SHP77 treated with DMSO at 0.1 percent for 48 hours (cell line): ENCODE data around the gene ZNF835.

Experiments used
- DNase-seq: peaks from one replicate; lab custom pipeline; 2025; lab: John Stamatoyannopoulos, UW

ZNF835 gene

GRCh38 chr19:56661248-56661647, 10.3 kb downstream of the ZNF835 start:
- DNase-seq: no peak

- no peak for DNase-seq
These were observed 11.0 kb downstream of the ZNF835 start for GRCh38 chr19:56660381-56661107.

GRCh38 chr19:56654151-56654550, 17.4 kb downstream of the ZNF835 start:
- DNase-seq: no peak

DNA sequence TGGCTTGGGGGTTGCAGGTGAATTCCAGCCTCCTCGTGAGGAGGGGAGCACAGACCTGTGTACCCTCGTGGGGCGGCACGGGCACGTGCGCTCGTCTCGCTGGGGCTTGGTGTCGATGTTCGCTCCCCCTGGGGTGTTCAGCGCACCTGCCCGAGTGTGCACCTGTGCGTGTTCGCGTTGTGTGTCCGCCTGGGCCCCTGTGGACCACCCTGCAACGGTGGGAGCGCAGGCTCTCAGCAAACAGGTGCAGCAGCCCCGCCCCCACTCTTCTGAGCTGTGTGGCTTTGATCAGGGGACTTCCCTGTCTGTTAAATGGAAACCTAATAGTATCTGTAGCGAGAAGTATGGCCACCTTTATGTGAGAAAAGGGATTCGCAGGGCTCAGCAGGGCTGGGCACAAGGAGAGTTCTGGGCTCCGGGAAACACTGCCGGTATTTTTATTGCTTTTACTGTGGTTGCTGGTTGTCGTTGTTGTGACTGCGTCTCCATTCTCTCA, 28.0 kb downstream of the ZNF835 start:
- DNase-seq: no peak

GRCh38 chr19:56642711-56643459, 28.7 kb downstream of the ZNF835 start, which contains the start of gene SMIM17:
TSS of gene SMIM17 (plus strand) at chr19:56643159. CDS start at chr19:56645668, 2,509 bp downstream.
- no peak for DNase-seq

GRCh38 chr19:56639217-56639616, 32.3 kb downstream of the ZNF835 start:
- DNase-seq: no peak

DNA sequence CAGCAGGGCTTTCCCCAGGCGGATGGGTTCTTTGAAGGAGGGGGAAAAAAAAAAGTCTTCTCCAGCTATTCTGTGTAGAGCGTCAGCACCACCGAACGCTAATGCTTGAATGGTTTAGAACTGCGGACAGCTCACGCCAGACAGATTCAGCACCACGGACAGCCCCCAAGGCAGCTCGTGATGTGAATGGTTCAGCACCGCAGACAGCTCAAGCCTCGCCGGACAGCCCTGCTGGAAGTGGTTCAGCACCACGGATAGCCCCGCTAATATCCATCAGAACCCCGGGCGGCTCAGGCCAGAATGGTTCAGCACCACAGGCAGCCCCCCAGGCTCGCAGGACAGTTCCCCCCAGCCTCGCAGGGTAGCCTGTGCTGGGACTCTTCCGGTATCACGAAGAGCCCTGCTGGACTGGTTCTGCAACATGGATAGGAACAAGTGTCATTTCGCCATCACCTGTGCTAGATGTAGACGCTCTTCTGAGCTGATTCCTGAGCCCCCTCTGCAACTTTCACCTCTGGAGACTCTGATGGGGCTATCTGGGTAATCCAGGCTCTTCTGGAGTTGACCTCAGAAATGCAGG, 33.5 kb downstream of the ZNF835 start:
- DNase-seq: no peak

DNA sequence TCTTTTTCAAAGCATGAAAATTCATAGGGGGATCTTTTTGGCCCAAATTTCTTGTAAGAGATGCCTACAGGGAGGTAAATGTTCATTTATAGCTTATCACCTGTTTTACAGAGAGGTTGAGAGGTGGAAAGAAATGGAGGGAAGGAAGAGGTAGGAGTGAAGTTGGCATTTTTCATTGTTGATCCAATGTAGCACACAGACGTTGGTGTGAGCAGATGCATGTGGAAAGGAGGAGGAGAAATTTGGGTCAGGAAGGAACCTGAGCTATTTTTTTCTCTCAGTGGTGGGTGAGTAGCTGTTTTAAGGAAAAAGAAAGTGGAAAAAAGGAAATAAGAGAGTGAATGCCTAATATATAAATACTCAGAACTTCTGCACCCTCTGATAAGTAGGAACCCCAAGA, 38.5 kb downstream of the ZNF835 start:
- DNase-seq: no peak

GRCh38 chr19:56625708-56626107, 45.8 kb downstream of the ZNF835 start:
- no peak for DNase-seq

GRCh38 chr19:56623006-56623405, 48.6 kb downstream of the ZNF835 start:
- no peak for DNase-seq

GRCh38 chr19:56622374-56622773, 49.2 kb downstream of the ZNF835 start:
- DNase-seq: no peak

DNA sequence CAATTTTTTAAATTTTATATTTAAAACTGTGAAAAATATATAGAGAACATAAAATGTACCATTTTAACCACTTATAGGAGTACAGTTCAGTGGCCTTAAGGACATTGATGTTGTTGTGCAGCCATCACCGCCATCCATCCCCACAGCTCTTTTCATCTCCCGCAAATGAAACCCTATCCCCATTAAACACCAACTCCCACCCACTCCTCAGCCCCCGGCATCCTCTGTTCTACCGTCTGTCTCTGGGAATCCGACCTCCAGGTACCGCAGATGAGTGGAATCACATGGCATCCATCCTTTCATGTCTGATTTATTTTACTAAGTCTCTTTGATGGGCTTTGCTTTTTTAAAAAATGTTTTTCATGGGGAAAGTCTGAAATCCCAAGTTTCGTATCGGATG, 52.4 kb downstream of the ZNF835 start:
- DNase-seq: no peak

GRCh38 chr19:56617531-56617930, 54.0 kb downstream of the ZNF835 start:
- DNase-seq: no peak

DNA sequence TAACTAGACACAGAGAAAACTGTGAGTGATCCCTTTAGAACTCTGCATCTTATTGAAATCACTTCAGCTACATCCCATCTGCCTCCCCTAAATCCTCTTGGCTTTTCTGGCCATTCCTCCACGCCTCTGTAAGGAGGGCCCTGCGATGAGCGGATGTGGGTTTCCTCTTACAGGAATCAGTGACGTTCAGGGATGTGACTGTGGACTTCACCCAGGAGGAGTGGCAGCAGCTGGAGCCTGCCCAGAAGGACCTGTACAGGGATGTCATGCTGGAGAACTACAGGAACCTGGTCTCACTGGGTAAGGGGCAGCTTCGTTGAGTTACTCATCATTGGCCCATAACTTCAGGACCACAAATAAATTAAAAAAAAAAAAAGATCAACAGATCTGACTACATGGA, 57.9 kb downstream of the ZNF835 start:
- DNase-seq: no peak

- no peak for DNase-seq
These were observed 58.8 kb downstream of the ZNF835 start for GRCh38 chr19:56612737-56613136.
